ENCODE results near the gene IL17B. TPM values are rescaled to one million over a fixed set of nuclear protein-coding genes. Genes with fewer than 3 reads are reported as not detected.

The IL17B gene
- total and polyA plus RNA-seq, 7 donors = 0.08 to 0.58 (median 0.42) TPM; not detected in 4

DNA sequence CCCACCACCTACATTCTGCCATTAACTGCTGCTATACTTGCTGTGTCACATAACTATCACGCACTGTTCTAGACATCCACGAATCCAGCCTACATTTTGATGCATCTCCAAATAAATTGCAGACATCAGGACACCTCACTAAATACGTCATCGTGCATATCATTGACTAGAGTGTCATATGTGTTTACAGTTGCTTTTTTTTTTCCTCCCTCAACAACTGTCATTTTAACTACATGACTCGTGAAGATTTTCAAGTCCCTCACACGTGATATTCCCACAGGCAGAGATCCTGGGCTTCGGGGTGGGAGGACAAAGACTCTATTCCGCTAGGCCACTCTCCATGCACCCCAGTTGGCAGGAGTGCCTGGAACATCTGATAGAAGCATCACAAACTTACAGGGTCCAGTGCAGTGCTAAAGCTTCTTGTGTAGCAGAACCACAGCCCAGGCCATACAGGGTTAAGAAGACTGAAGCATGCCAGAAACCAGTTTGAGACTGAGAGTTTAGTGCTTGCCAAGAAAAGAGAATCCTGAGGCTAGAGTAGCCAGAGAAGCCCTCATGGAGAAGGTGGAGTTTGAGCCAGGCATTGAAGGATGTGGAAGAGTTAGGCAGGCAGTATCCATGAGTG is 20.1 kb downstream of the IL17B start:
- Histone ChIP-seq H3K9me3 (no peaks in the 10 kb centered on the region), H3K36me3 (ENCODE audit: insufficient read depth in 1 of 2, low read depth in 1 of 2) (peaks cover 0 to 22% of the 10 kb centered on the region in 2 donors), H3K4me3 (no peak overlapping the region), H3K27ac (no peak overlapping the region), H3K27me3 (ENCODE audit: insufficient read depth in 3 of 3, low read length in 2 of 3) (no peaks in the 10 kb centered on the region), H3K4me1 (peaks cover 4% of the 10 kb centered on the region)
- ATAC-seq (no peak), DNase-seq (no peak)
- intact Hi-C loops (cut with DNase I) = no loop called here
- WGBS, 3 donors = 77 to 85% (median 84%) methylated on average over 8 of the region's 8 CpGs
- TF ChIP-seq, protein P1, sequence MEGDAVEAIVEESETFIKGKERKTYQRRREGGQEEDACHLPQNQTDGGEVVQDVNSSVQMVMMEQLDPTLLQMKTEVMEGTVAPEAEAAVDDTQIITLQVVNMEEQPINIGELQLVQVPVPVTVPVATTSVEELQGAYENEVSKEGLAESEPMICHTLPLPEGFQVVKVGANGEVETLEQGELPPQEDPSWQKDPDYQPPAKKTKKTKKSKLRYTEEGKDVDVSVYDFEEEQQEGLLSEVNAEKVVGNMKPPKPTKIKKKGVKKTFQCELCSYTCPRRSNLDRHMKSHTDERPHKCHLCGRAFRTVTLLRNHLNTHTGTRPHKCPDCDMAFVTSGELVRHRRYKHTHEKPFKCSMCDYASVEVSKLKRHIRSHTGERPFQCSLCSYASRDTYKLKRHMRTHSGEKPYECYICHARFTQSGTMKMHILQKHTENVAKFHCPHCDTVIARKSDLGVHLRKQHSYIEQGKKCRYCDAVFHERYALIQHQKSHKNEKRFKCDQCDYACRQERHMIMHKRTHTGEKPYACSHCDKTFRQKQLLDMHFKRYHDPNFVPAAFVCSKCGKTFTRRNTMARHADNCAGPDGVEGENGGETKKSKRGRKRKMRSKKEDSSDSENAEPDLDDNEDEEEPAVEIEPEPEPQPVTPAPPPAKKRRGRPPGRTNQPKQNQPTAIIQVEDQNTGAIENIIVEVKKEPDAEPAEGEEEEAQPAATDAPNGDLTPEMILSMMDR (IDR thresholded peaks at IDR 0.05) = no peak

DNA sequence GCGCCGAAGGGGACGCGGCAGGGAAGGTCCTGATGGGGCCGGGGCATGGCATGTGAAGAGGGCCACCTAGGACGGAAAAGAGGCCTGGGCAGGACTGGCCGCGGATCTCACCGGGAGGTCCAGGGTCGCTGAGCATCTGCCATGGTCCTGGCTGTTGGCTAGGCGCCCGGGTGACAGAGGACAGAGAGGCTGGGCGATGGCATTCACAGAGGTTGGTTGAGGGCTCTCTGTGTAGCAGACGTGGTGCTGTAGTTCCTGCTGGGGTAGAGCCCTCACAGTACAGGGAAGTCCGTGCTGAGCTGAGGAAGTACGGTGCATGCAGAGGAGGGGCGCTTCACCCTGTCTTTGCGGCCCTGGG is 20.8 kb downstream of the IL17B start:
- intact Hi-C loops (cut with DNase I) = no loop called here
- no peaks in the 10 kb centered on the region for H3K9me3 ChIP-seq
- WGBS, 3 donors = 1 to 2% (median 1%) methylated on average over 18 of the region's 18 CpGs
- H3K4me1 ChIP-seq = peaks cover 4% of the 10 kb centered on the region
- TF ChIP-seq, protein P1 (IDR thresholded peaks at IDR 0.05) = no peak
- DNase-seq = peak; percentile 54 to 74
- peak; percentile 16 to 34 (median 26) for ATAC-seq
- H3K27ac ChIP-seq = peak overlapping the region; percentile 46
- H3K36me3 ChIP-seq (ENCODE audit: insufficient read depth in 1 of 2, low read depth in 1 of 2) = peaks cover 0 to 29% of the 10 kb centered on the region in 2 donors
- H3K4me3 ChIP-seq = peak overlapping the region; percentile 75
- H3K27me3 ChIP-seq (ENCODE audit: insufficient read depth in 3 of 3, low read length in 2 of 3) = no peaks in the 10 kb centered on the region

DNA sequence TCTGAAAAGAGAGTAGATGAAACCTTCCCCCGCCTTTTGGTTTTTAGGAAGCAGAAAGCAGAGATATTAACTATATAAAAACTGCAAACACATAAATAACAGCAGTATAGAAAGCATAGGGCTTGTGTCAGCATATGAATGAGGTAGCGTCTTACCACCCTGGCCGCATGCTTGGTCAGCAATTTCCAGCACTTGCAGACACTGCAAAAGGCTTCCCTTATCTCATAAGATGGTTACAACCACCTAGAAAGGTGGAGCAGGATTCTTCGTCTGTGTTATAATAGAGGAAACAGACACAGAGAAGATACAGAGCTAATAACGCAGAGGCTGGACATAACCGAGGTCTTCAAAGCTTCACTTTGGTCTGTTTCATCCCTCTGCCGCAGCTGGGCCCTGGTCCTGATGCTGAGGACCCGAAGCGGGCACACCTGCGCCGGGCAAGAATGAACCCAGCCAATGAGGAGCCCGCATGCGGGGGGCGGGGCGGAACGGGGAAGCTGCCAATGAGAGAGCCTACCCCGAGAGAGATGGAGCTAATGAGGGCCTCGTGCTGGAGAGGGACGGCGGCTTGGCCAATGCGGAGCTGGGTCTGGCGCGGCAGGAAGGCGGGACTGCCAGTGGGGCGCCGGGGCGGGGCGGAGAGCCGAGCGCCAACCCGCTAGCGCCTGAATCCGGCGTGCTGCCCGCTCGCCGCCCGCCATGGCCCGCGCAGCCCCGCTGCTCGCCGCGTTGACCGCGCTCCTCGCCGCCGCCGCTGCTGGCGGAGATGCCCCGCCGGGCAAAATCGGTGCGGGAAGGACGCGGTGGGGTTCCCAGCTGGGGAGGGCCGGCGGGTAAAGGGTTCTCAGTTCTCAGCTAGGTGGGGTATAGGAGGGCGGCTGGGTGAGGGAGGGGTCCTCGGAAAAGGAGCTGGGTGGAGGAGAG is 21.5 kb downstream of the IL17B start, which contains the start of gene PCYOX1L:
Gene PCYOX1L (plus strand): TSS at position 677 of the 924 bp plus-strand sequence. CDS start 23 bp downstream, at position 700.
- WGBS, 3 donors = 1 to 3% (median 2%) methylated on average over 44 to 61 of the region's 61 CpGs
- intact Hi-C loops (cut with DNase I) = no loop called here
- H3K27me3 ChIP-seq (ENCODE audit: insufficient read depth in 3 of 3, low read length in 2 of 3) = no peaks in the 10 kb centered on the region
- H3K4me1 ChIP-seq = peaks cover 4% of the 10 kb centered on the region
- peak within 1 kb of the TSS; percentile 46 for H3K27ac ChIP-seq
- H3K9me3 ChIP-seq = no peaks in the 10 kb centered on the region
- TF ChIP-seq, protein P1 (IDR thresholded peaks at IDR 0.05) = no peak
- DNase-seq (peak; percentile 96 to 98), ATAC-seq (peak; percentile 100)
- H3K4me3 ChIP-seq = peak within 1 kb of the TSS; percentile 75
- H3K36me3 ChIP-seq (ENCODE audit: insufficient read depth in 1 of 2, low read depth in 1 of 2) = peaks cover 0 to 35% of the 10 kb centered on the region in 2 donors

DNA sequence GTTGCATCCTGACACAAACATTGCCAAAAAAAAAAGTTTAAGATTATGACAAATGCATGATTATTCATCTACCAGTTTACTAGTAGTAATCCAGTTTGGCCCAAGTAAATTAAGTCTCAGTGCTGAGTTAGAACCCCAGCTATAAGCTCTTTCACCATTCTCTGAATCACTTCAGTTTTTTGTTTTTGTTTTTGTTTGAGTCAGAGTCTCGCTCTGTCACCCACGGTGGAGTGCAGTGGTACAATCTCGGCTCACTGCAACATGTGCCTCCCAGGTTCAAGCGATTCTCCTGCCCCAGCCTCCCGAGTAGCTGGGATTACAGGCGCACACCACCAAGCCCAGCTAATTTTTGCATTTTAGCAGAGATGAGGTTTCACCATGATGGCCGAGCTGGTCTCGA is 22.7 kb downstream of the IL17B start:
- Histone ChIP-seq H3K9me3 (no peaks in the 10 kb centered on the region), H3K4me3 (no peak overlapping the region), H3K27me3 (ENCODE audit: insufficient read depth in 3 of 3, low read length in 2 of 3) (no peaks in the 10 kb centered on the region), H3K27ac (no peak overlapping the region), H3K36me3 (ENCODE audit: insufficient read depth in 1 of 2, low read depth in 1 of 2) (peaks cover 3 to 48% of the 10 kb centered on the region in 2 donors), H3K4me1 (peaks cover 4% of the 10 kb centered on the region)
- ATAC-seq = no peak
- WGBS, 3 donors = 96 to 97% (median 97%) methylated on average over 8 of the region's 8 CpGs
- no peak for DNase-seq
- TF ChIP-seq, protein P1 (IDR thresholded peaks at IDR 0.05) = no peak
- intact Hi-C loops (cut with DNase I) = no loop called here

Measured in psoas muscle (tissue), 8 donors.